COR-L47 (cell line): ENCODE results near the gene SUPT20H.

Experiments used
- DNase-seq: peaks from one replicate; lab custom pipeline; 2025; lab: John Stamatoyannopoulos, UW

The SUPT20H gene

DNA sequence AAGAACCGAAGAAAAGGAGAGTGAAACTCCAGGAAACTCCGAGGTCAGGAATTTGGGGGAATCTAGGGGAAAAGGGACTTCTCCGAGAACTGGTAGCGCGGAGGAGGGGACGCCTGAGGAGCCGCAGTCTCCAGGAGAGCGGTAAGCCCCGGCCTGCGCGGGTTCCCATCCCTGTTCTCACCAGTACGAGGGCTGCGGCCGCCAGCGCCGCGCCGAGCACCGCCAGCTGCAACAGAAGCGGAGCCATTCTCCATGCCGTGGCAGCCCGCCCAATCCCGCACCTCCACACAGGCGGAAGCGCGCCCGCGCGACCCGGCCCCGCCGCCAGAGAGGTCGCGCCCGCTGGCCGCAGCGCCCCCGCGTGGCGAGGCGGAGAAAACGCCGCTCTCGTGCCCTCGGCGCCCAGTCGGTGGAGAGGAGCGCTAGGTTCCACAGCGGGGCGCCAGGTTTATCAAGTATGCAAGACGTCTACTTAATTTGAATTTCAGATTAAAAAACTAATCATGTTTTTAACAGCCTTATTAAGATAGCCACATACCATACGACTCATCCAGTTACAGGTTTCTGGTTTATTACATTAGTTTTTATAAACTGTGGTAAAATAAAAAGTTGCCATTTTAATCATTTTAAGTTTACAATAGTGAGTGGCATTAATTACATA is 60.3 kb downstream of the SUPT20H start, which contains the start of gene ALG5:
Gene ALG5 (minus strand): TSS at position 287 of the 661 bp plus-strand sequence. CDS start 40 bp downstream, at position 247.
- DNase-seq, result peak; percentile 91

DNA sequence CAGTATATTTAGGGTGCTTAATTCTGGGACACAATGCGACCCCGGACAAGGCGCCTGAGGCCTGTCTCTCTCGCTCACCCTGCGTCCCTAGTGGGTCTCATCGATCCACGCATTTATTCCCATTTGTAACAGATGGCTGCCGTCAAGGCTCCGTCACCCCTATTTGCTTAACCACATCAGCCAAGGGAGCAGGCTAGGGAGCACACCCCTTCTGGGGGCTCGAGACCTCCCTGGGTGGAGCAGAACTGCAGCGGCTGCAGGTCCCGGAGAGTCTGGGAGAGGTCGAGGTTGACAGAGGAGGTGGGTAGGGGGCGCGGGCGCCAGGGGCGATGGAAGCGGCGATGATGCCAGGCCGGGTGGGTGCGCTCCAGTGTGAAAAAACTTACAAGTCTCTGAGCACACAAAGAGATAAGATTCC is 60.9 kb downstream of the SUPT20H start:
- no peak for DNase-seq

DNA sequence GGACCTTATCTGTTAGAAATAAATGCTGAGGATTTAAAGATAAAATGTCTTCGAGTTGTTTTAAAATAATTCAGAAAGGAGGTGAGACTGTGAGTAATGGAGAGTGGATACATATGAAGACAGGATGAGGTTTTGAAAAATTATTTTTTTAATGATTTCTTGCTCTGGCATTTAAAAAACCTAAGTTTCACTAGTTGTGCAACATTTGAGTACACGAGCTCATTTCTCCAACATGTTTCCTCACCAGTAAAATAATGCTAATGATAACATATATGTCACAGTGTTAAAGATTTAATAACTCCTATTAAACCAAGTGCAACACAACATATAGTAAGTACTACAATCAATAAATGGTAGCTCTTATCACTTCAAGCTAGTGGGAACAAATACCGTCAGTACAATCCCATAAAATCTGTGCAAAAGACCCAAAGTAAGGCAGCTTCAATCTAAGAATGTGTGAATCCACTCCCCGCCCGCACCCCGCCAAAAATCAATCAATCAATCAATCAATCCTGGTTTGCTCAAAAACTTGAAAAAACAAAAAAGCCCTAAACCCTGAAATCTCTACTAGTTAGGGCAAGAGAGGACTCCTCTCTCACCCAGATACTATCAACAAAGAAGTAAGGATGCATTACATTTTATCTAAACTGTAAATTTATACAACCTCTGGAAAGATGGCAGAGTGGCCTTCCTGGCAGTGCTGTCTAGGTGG is 61.6 kb downstream of the SUPT20H start:
- DNase-seq, result no peak

DNA sequence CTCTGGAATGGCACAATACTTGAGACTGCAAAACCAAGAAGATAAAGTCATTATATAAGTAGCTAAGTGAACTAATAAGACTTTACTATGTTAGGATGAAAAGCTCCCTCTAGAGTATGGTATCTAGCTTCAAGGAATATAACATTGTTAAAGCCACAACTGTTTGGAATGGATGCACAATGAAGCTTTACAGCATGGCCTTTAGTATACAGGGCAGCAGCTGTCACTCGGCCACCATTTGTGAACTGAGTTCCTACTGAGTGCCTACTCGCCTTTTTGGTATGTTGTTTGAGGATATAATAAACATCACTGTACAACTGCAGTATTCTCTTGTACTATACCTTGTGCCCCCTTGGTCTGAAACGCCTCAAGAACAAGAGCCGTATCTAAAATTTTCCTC is 67.1 kb downstream of the SUPT20H start:
- DNase-seq, result no peak

DNA sequence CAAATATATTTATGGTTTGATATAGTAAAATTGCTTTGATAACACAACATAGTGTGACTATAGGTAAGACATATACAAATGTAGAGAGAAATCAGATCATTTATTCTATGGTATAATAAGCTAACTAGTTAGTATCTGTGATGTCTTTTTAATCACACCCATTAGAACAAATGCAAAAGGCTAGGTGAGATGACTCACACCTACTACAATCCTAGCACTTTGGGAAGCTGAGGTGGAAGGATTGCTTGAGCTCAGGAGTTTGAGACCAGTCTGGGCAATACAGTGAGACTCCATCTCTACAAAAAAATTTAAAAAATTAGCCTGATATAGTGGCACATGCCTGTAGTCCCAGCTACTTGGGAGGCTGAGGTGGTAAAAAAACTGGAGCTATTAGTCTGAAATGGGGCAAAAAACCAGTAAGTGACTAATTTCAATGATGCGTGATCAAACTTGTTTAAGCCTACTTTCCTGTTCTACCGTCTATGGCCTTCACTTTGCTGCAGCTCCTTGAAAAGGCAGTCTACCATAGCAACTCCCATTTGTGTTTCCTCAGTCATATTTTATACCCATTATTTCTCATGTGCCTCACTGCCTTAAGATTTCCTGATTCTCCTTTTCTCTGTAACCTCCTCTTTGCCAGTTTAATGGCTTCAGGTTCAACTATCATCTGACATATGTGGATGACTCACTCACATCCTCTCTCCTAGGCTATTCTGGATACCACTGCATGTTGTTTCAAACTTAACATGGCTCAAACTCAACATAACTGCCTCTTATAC is 72.8 kb downstream of the SUPT20H start:
- no peak for DNase-seq

DNA sequence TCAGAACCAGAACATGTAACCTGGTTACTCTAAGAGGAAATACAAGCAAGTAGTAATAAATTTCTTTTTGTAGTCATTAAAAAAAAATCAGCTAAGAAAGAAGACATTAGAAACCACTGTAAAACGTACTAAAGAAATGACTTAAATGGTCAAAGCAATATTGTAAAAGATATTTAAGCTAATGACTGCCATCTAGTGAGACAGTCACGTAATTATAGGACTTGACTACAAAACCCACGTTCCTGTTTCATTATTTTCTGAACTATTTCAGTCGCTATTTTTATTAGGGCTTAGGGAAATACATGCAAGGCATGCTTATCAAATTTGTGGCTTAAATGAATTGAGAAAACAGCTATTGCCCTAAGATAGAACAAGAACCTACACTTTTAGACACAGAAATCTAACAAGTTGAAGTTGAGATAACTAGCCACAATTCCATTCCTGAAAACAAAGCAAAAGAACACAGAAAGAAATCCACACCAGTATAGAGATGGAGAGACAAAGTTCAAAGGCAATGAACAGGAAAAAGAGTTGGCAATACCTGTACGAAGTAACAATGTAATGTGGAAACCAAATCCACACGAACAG is 78.2 kb downstream of the SUPT20H start:
- DNase-seq, result peak; percentile 33

DNA sequence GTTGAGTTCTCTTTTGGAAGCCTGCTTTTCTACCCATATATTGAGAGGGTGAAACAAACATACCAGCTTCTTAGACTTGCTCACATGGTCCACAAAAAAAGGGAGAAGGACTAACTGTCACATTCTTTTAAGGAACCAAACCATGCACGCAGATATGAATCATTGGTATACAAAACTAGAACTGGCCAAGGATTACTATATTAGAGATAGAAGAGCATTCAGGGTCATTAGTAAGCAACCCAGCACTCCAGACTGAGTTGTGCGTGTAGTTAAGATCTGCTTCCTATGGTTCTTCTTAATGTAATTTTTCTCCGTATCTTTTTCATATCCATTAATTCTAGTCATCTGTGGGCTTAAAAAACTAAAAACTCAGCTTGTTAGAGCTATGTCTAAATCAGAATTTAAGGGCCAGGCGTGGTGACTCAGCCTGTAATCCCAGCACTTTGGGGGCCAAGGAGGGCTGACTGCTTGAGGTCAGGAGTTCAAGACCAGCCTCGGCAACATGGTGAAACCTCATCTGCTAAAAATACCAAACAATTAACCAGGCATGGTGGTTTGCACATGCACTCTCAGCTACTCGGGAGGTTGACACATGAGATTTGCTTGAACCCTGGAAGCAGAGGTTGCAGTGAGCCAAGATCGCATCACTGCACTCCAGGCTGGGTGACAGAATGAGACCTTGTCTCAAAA is 80.0 kb downstream of the SUPT20H start:
- DNase-seq, result no peak

DNA sequence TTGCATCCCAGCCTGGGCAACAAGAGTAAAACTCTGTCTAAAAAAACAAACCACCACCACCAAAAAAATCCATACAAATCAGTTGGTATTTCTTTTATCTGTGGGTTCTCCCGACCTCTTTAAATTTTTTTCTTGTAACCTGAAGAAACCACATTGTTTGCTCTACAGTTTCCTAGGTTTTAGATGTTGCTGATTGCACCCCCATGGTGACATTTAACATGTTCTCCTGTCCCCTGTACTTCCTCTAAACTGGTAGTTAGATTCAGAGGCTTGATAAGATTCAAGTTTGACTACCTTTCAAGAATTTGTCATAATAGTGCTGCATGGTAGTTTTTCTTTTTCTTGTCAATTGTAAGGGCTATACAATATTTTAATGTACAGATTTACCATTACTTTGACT is 84.3 kb downstream of the SUPT20H start:
- DNase-seq, result no peak

DNA sequence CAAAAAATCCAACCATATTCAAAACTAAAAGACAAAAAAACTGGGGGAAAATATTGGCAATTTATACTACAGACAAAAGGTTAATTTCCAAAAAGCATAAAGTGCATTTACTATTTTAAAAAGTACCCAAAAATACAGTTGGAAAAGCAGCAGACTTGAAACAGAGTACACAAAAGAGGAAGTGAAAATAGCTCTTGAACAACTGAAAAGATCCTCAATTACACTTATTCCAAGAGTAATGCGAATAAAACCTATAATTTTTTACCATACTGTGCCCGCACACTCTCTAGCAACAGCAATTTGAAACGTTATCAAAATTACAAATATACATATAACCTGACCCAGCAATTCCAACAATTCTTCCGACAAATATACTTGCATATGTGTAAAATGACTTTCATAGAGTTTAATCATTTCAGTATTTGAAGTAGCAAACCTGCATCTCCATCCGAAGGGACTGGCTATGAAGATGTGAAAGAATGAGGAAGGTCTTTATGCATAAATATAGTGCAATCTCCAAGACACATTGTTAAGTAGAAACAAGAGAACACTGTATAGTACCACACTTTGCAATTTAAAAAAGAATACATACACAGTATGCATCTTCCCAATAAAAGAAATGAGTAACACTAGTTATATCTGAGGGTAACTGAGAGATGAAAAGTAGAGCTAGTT is 85.7 kb downstream of the SUPT20H start:
- no peak for DNase-seq

DNA sequence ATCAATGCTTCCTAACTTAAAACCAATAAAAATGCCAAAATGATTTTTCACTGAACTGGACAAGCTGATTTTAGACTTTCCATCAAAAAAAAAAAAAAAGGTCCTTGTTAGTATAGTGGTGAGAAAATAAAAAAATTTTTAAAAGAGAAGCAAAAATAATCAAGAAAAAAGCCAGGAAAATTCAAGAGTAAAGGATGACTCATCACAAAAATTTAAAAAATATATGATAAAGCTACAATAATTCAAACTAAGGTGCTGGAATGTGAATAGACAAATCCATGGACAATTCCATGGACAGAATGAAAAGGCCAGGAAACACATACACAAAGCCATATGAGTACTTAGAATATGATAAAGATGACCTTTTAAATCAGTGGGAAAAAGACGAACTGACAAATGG is 86.5 kb downstream of the SUPT20H start:
- DNase-seq, result no peak

DNA sequence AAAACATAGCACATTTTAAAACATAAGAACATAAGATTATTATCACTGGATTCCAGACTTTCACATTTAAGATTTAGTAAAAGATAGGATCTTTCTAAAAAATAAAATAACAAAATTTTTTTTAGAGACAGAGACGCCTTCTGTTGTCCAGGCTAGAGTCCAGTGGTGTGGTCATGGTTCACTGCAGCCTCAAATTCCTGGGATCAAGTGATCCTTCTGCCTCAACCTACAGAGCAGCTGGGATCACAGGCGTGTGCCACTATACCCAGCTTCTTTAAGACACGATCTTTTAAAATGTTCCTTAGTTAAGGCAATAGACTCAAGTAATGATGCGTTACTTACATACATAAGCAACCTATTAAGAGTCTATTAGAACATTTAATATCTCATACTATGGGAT is 93.1 kb downstream of the SUPT20H start:
- no peak for DNase-seq

DNA sequence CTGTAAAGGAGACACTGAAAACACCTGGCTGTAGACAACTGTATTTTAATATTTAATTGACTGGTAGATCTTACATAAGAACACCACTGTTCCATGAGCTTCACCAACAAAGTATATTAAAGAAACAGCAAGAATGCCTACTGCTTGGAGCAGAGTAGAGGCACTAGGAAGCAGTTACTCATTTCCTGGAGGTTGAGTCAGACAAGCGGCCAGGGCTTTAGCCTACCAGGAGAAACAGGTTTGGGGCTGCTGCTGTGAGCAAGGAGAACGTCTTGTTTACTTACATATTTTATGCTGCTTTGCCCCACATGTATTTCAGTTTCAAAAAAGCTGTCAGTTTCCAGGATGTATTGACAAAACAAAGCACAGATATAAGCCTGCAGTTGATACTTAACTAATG is 93.7 kb downstream of the SUPT20H start:
- no peak for DNase-seq

DNA sequence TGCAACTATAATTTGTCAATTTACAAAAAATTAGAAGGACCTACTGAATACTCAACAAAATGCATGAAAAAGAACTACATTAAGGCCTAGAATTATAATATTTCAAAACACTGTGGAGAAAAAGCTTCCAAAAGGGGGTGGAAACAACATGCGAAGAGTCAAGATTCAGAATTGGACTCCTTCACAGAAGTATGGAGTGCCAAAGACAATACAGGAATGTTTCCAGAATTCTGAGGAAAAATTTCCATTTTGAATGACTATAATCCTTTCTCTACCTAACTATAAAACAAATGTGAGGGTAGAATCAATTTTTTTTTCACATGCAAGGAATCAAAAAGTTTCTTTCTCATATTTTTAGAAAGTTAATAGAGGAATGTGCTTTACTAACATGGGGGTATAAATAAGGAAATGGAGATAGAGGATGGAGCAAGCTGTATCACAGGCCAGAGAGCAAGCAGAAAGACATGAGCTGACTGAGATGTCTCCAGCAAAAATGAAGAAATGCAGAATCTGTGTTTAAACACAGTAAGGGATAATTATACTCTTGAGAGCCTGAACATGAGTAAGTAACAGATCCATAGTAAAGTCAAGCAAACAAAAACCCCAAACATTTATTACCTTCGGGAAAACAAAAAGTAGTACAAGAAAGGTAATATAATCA is 99.9 kb downstream of the SUPT20H start:
- no peak for DNase-seq
